Measurements from ENCODE around the gene MYL10. TPM values are rescaled to one million over a fixed set of nuclear protein-coding genes. Genes with fewer than 3 reads are reported as not detected.
A peak's percentile ranks its signal among the peaks of the same experiment; 100 is the strongest.

Gene MYL10
- total RNA-seq, 2 experiments from 2014 or later: not detected

DNA sequence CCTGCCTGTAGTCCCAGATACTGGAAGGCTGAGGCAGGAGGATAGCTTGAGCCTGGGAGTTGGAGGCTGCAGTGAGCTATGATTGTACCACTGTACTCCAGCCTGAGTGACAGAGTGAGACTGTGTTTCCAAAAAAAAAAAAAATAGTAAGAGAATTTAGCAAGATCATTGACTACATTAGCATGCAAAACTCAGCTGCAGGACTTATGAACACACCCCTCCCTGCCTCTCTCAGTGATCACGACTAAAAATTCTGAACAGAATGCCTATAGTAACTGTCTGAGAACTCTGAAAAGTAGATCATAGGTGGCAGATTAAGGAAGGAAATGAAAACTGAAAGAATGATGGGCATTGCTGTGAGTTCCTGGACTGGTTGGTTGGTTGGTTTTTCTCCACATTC lies 50.5 kb downstream of the MYL10 start:
- H3K4me3 ChIP-seq (ENCODE audit: low read depth, low read length, poor library complexity, severe bottlenecking): no peak overlapping the region

DNA sequence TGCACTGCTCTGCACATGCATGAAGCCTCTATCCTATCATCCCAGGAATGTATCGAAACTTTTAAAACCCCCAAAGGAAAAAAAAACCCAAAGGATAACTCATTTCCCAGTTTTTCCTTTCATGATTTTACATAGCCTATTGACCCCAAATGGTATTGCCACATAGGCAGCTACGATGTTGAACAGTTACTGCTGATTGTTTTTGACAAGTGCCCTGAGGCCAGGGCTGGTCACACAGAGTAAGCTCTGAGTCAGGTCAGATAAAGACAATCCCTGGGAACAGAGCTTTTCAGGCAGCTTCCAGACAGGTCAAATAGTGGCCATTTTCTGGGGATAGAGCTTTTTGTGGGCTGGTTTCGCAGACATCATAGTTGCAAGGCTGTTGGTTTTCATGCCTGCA lies 52.1 kb downstream of the MYL10 start:
- H4K20me1 ChIP-seq (ENCODE audit: insufficient read depth, low read length): no peaks in the 10 kb centered on the region
- no peaks in the 10 kb centered on the region for H3K36me3 ChIP-seq (ENCODE audit: insufficient read depth, low read length)
- H3K9me3 ChIP-seq (ENCODE audit: low read length): peaks cover 18% of the 10 kb centered on the region; the same call in 1 of the 2 replicates
- no peak for DNase-seq (ENCODE audit: low spot score)
- intact Hi-C loops (cut with micrococcal nuclease; ENCODE audit: unreplicated experiment): no loop called here
- ChIA-PET POLR2A (interaction anchor here (0.6 to 0.7 kb wide), 3 partner anchors 31 to 481 kb away, joined by 3 to 4 read pairs (median 3); no protein-coding TSS in a partner anchor), CTCF (ENCODE audit: unreplicated experiment) (no interaction called here)
- no peaks in the 10 kb centered on the region for H3K9me2 ChIP-seq (ENCODE audit: insufficient read depth, low read length)
- no peak overlapping the region for H3K4me3 ChIP-seq (ENCODE audit: low read depth, low read length, poor library complexity, severe bottlenecking)
- BruUV-seq (replicated peaks): no TSS peak
- H3K27ac ChIP-seq (ENCODE audit: low read depth, low read length, poor library complexity, severe bottlenecking): no peak overlapping the region
- no peak overlapping the region for H3K4me2 ChIP-seq (ENCODE audit: low read length)
- no peaks in the 10 kb centered on the region for H3K79me2 ChIP-seq (ENCODE audit: insufficient read depth, low read depth, low read length)
- peaks cover 20% of the 10 kb centered on the region for H3K4me1 ChIP-seq (ENCODE audit: insufficient read depth, low read length, poor library complexity, severe bottlenecking)
- no peak overlapping the region for H2AFZ ChIP-seq (ENCODE audit: low read length)
- TF ChIP-seq, protein P1, sequence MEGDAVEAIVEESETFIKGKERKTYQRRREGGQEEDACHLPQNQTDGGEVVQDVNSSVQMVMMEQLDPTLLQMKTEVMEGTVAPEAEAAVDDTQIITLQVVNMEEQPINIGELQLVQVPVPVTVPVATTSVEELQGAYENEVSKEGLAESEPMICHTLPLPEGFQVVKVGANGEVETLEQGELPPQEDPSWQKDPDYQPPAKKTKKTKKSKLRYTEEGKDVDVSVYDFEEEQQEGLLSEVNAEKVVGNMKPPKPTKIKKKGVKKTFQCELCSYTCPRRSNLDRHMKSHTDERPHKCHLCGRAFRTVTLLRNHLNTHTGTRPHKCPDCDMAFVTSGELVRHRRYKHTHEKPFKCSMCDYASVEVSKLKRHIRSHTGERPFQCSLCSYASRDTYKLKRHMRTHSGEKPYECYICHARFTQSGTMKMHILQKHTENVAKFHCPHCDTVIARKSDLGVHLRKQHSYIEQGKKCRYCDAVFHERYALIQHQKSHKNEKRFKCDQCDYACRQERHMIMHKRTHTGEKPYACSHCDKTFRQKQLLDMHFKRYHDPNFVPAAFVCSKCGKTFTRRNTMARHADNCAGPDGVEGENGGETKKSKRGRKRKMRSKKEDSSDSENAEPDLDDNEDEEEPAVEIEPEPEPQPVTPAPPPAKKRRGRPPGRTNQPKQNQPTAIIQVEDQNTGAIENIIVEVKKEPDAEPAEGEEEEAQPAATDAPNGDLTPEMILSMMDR (conservative IDR thresholded peaks at IDR 0.05; ENCODE audit: low read length): no peak
- TF ChIP-seq EZH2phosphoT487 (IDR thresholded peaks at IDR 0.05; ENCODE audit: borderline replicate concordance, low read depth, low read length): no peak

More for the DNA sequence above, 50.5 kb downstream of the MYL10 start:
- DNase-seq (ENCODE audit: low spot score): no peak
- Histone ChIP-seq H3K4me1 (ENCODE audit: insufficient read depth, low read length, poor library complexity, severe bottlenecking) (peaks cover 20% of the 10 kb centered on the region), H3K4me2 (ENCODE audit: low read length) (no peak overlapping the region), H3K79me2 (ENCODE audit: insufficient read depth, low read depth, low read length) (no peaks in the 10 kb centered on the region), H3K9me2 (ENCODE audit: insufficient read depth, low read length) (no peaks in the 10 kb centered on the region), H2AFZ (ENCODE audit: low read length) (no peak overlapping the region), H3K9me3 (ENCODE audit: low read length) (peaks cover 3% of the 10 kb centered on the region; the same call in 1 of the 2 replicates), H3K27ac (ENCODE audit: low read depth, low read length, poor library complexity, severe bottlenecking) (no peak overlapping the region), H3K36me3 (ENCODE audit: insufficient read depth, low read length) (no peaks in the 10 kb centered on the region), H4K20me1 (ENCODE audit: insufficient read depth, low read length) (no peaks in the 10 kb centered on the region)
- no TSS peak for BruUV-seq (replicated peaks)
- CTCF ChIA-PET (ENCODE audit: unreplicated experiment): interaction anchor here (0.6 kb wide), 1 partner anchor 16 kb away, joined by 3 read pairs; no protein-coding TSS in a partner anchor
- TF ChIP-seq, protein P1 (conservative IDR thresholded peaks at IDR 0.05; ENCODE audit: low read length): no peak
- no peak for TF ChIP-seq EZH2phosphoT487 (IDR thresholded peaks at IDR 0.05; ENCODE audit: borderline replicate concordance, low read depth, low read length)
- POLR2A ChIA-PET: no interaction called here
- intact Hi-C loops (cut with micrococcal nuclease; ENCODE audit: unreplicated experiment): no loop called here

DNA sequence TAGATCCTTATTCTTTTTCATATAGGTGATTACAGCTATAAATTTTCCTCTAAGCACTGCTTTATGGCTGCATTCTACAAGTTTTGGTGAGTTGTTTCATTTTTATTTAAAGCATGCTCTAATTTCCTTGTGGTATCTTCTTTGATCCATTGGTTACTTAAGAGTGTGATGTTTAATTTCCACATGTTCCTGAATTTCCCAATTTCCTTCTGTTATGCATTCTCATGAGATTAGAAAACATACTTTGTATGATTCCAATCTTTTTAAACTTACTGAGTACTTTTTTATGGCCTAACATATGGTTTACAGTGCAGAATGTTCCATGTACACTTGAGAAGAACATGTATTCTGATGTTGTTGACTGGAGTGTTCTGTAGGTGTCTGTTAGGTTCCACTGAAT lies 53.4 kb downstream of the MYL10 start:
- Histone ChIP-seq H3K9me3 (ENCODE audit: low read length) (peaks cover 18% of the 10 kb centered on the region; the same call in 1 of the 2 replicates), H3K9me2 (ENCODE audit: insufficient read depth, low read length) (no peaks in the 10 kb centered on the region), H3K27ac (ENCODE audit: low read depth, low read length, poor library complexity, severe bottlenecking) (peak overlapping the region; percentile 53), H2AFZ (ENCODE audit: low read length) (peak overlapping the region; percentile 94), H3K36me3 (ENCODE audit: insufficient read depth, low read length) (no peaks in the 10 kb centered on the region), H4K20me1 (ENCODE audit: insufficient read depth, low read length) (no peaks in the 10 kb centered on the region), H3K4me3 (ENCODE audit: low read depth, low read length, poor library complexity, severe bottlenecking) (peak overlapping the region; percentile 46), H3K4me2 (ENCODE audit: low read length) (peak overlapping the region; percentile 63), H3K4me1 (ENCODE audit: insufficient read depth, low read length, poor library complexity, severe bottlenecking) (peaks cover 20% of the 10 kb centered on the region), H3K79me2 (ENCODE audit: insufficient read depth, low read depth, low read length) (no peaks in the 10 kb centered on the region)
- TF ChIP-seq, protein P1 (conservative IDR thresholded peaks at IDR 0.05; ENCODE audit: low read length): no peak
- no peak for TF ChIP-seq EZH2phosphoT487 (IDR thresholded peaks at IDR 0.05; ENCODE audit: borderline replicate concordance, low read depth, low read length)
- no TSS peak for BruUV-seq (replicated peaks)
- ChIA-PET POLR2A (interaction anchor here (1.1 to 1.3 kb wide), 2 partner anchors 9 to 224 kb away, joined by 3 to 4 read pairs; no protein-coding TSS in a partner anchor), CTCF (ENCODE audit: unreplicated experiment) (no interaction called here)
- intact Hi-C loops (cut with micrococcal nuclease; ENCODE audit: unreplicated experiment): no loop called here
- DNase-seq (ENCODE audit: low spot score): no peak
